ENCODE measurements around the gene NSMCE4A.

DNA sequence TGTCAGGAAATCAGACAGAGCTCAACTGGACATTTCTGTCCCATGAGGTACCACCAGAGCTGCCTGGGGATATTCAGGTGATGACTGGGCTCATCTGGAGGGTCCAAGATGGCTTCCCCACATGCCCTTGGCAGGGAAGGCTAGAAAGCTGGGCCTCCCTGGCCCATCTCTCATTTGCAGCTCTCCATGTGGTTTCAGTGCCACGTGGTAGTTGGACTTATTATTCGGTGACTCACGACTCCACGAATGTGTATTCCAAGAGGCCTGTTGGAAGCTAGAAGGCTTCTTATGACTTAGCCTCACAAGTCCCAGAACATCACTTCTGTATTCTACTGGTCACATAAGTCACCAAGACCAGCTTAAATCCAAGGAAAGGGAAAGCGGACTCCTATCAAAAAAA is 22.8 kb downstream of the NSMCE4A start:
- TF ChIP-seq EP300 (IDR thresholded peaks at IDR 0.05; ENCODE audit: low read depth) (no peak), POLR2A (IDR thresholded peaks at IDR 0.05) (no peak), POLR2AphosphoS5 (IDR thresholded peaks at IDR 0.05) (no peak)
- TF ChIP-seq, protein P1, sequence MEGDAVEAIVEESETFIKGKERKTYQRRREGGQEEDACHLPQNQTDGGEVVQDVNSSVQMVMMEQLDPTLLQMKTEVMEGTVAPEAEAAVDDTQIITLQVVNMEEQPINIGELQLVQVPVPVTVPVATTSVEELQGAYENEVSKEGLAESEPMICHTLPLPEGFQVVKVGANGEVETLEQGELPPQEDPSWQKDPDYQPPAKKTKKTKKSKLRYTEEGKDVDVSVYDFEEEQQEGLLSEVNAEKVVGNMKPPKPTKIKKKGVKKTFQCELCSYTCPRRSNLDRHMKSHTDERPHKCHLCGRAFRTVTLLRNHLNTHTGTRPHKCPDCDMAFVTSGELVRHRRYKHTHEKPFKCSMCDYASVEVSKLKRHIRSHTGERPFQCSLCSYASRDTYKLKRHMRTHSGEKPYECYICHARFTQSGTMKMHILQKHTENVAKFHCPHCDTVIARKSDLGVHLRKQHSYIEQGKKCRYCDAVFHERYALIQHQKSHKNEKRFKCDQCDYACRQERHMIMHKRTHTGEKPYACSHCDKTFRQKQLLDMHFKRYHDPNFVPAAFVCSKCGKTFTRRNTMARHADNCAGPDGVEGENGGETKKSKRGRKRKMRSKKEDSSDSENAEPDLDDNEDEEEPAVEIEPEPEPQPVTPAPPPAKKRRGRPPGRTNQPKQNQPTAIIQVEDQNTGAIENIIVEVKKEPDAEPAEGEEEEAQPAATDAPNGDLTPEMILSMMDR (IDR thresholded peaks at IDR 0.05) = no peak
